Chondrocyte (in vitro differentiated cells): ENCODE results near the gene DHX34. TPM values are rescaled to one million over a fixed set of nuclear protein-coding genes. Genes with fewer than 3 reads are reported as not detected.

Source experiments
- DNase-seq: peaks from one replicate; pipeline ENCODE4 v3.0.0; 2021; ENCODE audit warnings: mixed read lengths, low spot score
- H3K27ac Mint-ChIP-seq: one replicate; pipeline ENCODE4 v1.8.0; 2021; ENCODE audit warnings: mild to moderate bottlenecking, moderate library complexity, mixed read lengths; ENCODE audit not compliant: unreplicated experiment
- H3K27me3 Mint-ChIP-seq: 2 replicates; pipeline ENCODE4 v1.8.0; 2021; ENCODE audit warnings: low read depth, mixed read lengths
- H3K36me3 Mint-ChIP-seq: 2 replicates; pipeline ENCODE4 v1.8.0; 2021; ENCODE audit warnings: low read depth, mixed read lengths
- H3K4me1 Mint-ChIP-seq: 2 replicates; pipeline ENCODE4 v1.8.0; 2021; ENCODE audit warnings: low read depth, mild to moderate bottlenecking, mixed read lengths
- H3K4me3 Mint-ChIP-seq: one replicate; pipeline ENCODE4 v1.8.0; 2021; ENCODE audit warnings: mild to moderate bottlenecking, moderate library complexity, mixed read lengths; ENCODE audit not compliant: unreplicated experiment
- H3K9me3 Mint-ChIP-seq: 2 replicates; pipeline ENCODE4 v1.8.0; 2021; ENCODE audit warnings: low read depth, mixed read lengths
- CTCF ChIP-seq: fragments of 200-600 bp; sonication (generic); IDR thresholded peaks from 2 replicates; pipeline ENCODE4 v1.5.0; 2021; ENCODE audit warnings: antibody characterized with exemption, mild to moderate bottlenecking, moderate library complexity
- total RNA-seq: library from RNA; stranded (reverse); gene quantifications from 3 replicates; pipeline ENCODE4 v1.2.1, GENCODE V29; 2021

DHX34 gene
- total RNA-seq, 1 donor from 2014 or later = 15.6 TPM

GRCh38 chr19:47421844-47422395, 72.8 kb downstream of the DHX34 start:
- Mint-ChIP-seq H3K36me3 (no peaks in the 10 kb centered on the region), H3K27ac (no peak overlapping the region), H3K9me3 (no peaks in the 10 kb centered on the region), H3K4me1 (peaks cover 48% of the 10 kb centered on the region), H3K27me3 (peaks cover 16% of the 10 kb centered on the region), H3K4me3 (peak overlapping the region; percentile 54)
- TF ChIP-seq CTCF = no peak
- no peak for DNase-seq

- Mint-ChIP-seq H3K27me3 (peaks cover 16% of the 10 kb centered on the region), H3K9me3 (no peaks in the 10 kb centered on the region), H3K36me3 (no peaks in the 10 kb centered on the region), H3K4me1 (peaks cover 42% of the 10 kb centered on the region), H3K27ac (no peak overlapping the region), H3K4me3 (peak overlapping the region; percentile 54)
- no peak for TF ChIP-seq CTCF
- DNase-seq = no peak
Measured at GRCh38 chr19:47422417-47423163, 73.5 kb downstream of the DHX34 start.

- no peak for DNase-seq
- no peak overlapping the region for H3K4me3 Mint-ChIP-seq
- H3K27me3 Mint-ChIP-seq = peaks cover 16% of the 10 kb centered on the region
- H3K27ac Mint-ChIP-seq = no peak overlapping the region
- no peak for TF ChIP-seq CTCF
- peaks cover 34% of the 10 kb centered on the region for H3K4me1 Mint-ChIP-seq
- no peaks in the 10 kb centered on the region for H3K9me3 Mint-ChIP-seq
- no peaks in the 10 kb centered on the region for H3K36me3 Mint-ChIP-seq
Measured at GRCh38 chr19:47423203-47423882, 74.2 kb downstream of the DHX34 start.

GRCh38 chr19:47427241-47428176, 78.4 kb downstream of the DHX34 start:
- DNase-seq = no peak
- H3K27ac Mint-ChIP-seq = no peak overlapping the region
- peaks cover 10% of the 10 kb centered on the region for H3K4me1 Mint-ChIP-seq
- peaks cover 6% of the 10 kb centered on the region for H3K27me3 Mint-ChIP-seq
- H3K36me3 Mint-ChIP-seq = no peaks in the 10 kb centered on the region
- TF ChIP-seq CTCF = peak; percentile 88
- no peak overlapping the region for H3K4me3 Mint-ChIP-seq
- H3K9me3 Mint-ChIP-seq = no peaks in the 10 kb centered on the region
